HG03066 (cell line): Measurements from ENCODE around the gene ZNF750.

ENCODE experiments used
- ATAC-seq: cut with Tn5 transposase; IDR thresholded peaks from one replicate; pipeline ENCODE4 v1.9.1; 2021; ENCODE audit warnings: low read depth; ENCODE audit not compliant: unreplicated experiment

The ZNF750 gene

DNA sequence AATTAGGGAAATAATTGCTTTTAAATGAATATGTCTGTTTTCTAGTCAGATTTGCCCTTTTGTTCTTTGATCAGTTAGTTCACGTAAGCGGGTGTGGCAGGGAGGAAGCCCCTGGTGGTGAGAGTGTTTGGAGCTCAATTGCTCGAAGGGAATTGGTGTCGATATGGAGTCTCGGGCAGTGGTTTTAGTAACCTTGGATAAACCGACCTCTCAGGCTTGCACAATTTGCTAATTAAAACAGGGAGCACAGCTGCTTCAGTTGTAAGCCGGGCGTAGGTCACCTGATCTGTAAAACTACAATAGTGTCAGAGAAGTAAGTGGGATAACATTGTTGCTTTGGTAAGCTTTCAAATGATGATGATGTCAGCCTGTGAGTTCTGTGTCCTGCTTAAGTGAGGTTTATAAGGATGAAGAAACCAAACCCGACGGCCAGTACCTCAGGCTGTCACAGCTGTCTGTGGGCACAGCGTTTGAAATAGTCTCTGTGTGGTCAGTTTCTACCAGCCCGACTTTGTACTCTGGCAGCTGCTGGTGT is 2.9 kb downstream of the ZNF750 start:
- ATAC-seq: no peak

DNA sequence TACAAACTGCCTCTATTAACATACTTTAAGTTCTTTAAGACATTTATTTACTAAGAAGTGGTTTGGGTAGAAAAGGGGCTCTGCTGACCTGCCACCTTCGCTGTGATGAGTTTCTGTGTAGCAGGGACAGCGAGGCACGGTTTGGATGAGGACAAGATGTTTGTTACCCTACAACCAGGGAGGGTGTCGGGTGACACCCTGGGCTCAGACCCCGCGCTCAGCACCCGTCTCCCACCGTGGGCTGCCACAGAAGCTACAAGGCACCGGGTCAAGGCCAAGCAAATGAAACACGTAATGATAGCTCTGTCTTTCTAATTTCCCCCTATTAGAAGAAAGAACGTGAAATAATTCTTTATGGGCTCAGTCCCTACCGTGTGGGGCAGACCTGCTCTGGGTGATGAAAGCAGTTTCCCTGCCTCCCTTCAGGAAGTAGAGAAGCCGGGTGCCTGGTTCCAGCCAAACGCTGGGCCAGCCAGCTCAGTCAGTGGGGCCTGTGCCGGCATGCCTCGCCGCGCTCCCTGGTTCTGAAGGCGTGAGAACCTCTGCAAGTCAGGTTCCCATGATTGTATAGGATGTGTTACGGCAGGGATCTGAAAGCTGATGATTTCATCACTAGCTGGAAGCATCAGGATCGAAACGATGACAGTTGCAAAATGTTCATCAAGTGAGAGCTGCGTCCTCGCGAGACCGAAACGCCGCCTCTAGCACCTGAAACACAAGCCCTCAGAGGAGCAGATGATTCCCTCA is 3.9 kb downstream of the ZNF750 start:
- ATAC-seq: no peak

DNA sequence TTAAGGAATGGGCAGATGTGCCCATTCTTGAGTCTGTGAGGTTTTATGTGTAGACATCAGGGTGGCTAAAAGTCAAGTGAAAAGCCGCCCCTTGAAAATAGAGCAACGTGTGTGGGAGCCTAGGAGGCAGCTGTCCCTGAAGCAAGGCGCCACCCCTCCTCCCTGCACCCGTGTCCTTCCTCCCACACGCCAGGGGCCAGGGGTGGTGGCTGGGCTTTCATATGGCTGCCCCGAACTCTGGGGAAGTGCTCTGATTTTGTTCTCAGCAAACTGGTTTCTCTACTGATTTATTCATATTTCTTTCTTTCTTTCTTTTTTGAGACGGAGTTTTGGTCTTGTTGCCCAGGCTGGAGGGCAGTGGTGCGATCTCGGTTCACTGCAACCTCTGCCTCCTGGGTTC is 4.7 kb downstream of the ZNF750 start:
- no peak for ATAC-seq

DNA sequence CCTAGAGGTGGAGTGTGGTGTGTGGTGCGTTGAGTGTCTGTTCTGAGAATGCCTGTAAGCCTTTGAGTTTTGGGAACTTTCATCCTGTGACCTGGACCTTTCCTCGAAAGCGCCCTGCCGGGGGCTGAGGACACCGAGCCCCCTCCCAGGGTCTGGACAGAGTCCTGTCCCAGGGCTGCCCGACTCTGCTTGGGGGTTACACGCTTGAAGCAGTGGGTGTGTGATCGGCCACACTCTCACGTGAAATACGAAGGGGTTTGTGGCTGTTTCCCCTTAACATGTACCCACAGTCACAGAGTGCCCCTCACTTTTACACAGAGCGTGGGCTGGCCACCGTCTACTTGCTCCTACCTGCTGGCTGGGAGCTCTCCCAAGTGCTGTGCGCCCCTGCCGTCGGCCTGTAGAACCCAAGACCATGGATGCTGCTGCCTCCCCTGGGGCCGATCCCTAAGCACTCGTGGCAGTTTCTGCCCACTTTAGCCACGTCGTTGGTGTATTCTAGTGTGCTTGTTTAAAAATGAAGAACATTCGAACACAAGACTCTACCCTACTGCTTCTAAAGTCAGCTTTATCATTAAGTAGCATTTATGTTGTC is 6.8 kb downstream of the ZNF750 start:
- no peak for ATAC-seq

DNA sequence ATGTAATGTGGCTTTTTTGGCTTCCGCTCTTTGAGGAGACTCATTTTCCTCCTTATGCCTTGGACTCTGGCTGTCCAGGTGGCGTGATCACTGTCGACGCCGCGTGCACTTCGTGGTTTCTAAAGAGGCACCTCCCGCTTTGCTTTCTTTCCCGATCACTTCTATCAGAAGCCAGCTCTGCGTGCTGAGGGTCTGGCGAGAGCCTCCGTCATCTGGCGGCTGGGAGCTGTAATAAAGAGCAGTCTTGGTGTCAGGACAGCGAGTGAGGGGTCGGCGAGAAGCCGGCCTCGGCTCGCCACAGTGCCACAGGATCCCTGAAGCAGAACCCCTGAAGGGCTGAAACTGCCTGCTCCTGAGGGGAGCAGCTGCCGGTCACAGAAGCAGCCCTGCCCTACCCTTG is 7.4 kb downstream of the ZNF750 start:
- no peak for ATAC-seq

GRCh38 chr17:82831818-82832200 is 8.0 kb downstream of the ZNF750 start:
- ATAC-seq: no peak

- no peak for ATAC-seq
Measured at GRCh38 chr17:82831041-82831817, 8.6 kb downstream of the ZNF750 start.

DNA sequence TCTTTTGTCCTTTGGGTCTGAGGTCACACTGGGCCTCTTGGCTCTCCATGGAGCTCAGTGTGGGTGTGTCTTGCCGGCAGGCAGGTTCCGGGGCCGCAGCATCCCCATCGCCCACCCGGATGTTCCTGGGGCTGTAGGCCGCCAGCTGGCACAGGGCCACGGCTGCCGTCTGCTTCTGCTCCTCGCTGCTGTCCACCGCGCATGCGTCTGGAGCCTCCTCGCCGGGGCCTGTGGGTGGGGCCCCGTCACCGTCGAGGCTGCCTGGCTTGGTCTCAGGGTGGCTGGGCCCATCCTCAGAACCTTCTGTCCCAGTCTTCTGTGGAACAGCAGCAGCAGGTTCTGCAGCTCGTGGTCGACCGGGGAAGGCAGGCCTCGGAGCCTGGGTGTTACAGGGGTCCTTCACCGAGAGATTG is 9.6 kb downstream of the ZNF750 start:
- ATAC-seq: no peak

DNA sequence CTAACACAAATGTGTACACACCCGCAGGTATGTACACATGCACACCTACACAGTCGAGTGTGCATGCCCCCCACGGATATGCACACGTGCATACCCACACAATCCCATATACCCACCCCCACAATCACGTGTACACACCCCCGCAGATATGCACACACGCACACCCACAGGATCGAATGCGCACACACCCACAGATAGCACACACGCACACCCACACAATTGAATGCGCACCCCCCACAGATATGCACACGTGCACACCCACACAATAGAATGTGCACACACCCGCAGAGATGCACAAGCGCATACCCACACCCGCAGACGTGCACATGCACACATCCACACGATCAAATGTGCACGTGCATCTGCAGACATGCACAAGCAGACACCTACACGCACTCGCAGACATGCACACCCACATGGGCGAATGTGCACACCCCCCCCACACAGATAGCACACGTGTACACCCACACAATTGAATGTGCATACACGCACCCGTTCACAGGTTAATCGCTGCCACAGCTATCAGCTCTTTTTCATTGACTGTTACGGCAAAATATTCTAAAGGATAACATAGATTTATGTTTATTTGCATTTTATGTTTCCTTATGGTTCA is 10.8 kb downstream of the ZNF750 start:
- ATAC-seq: no peak

DNA sequence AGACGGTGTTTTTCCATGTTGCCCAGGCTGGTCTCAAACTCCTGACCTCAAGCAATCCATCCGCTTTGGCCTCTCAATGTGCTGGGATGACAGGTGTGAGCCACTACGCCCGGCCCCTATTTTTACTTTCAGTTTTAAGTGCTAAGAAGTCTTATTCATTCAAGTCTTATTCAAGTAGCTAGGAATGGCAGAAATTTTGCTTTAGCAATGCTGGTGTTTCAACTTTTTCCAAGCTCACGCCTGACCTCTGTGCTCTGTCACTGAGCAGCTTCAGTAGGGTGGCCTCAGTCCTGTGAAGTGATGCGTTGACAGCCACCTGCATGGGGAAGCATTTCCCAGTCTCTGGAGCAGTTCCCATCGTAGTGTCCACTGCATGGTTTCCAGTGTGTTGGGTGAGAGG is 12.9 kb downstream of the ZNF750 start:
- no peak for ATAC-seq

- ATAC-seq: no peak
Measured at GRCh38 chr17:82826211-82826610, 13.6 kb downstream of the ZNF750 start.

GRCh38 chr17:82825540-82826124 is 14.2 kb downstream of the ZNF750 start:
- ATAC-seq: no peak

GRCh38 chr17:82823004-82823403 is 16.8 kb downstream of the ZNF750 start:
- ATAC-seq: no peak

DNA sequence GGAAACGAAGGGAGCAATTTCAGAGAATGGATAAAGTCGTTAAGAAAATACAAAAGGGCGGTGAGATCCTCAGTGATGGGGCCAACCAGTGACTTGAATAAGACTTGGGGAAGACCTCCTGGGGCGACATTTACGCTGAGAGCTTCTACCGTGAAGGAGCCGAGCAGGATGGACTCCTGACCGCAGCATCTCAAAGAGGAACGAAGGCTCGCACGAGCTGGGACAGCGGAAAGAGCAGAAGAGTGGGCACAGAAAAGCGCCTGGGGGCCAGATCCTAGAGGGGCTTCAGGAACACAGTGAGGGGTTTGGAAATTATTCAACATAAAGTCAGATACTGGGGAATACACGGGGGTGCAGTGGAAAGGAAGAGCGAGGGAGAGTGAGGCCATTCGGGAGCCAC is 17.5 kb downstream of the ZNF750 start:
- no peak for ATAC-seq

- ATAC-seq: no peak
Measured at GRCh38 chr17:82821554-82821953, 18.3 kb downstream of the ZNF750 start.

DNA sequence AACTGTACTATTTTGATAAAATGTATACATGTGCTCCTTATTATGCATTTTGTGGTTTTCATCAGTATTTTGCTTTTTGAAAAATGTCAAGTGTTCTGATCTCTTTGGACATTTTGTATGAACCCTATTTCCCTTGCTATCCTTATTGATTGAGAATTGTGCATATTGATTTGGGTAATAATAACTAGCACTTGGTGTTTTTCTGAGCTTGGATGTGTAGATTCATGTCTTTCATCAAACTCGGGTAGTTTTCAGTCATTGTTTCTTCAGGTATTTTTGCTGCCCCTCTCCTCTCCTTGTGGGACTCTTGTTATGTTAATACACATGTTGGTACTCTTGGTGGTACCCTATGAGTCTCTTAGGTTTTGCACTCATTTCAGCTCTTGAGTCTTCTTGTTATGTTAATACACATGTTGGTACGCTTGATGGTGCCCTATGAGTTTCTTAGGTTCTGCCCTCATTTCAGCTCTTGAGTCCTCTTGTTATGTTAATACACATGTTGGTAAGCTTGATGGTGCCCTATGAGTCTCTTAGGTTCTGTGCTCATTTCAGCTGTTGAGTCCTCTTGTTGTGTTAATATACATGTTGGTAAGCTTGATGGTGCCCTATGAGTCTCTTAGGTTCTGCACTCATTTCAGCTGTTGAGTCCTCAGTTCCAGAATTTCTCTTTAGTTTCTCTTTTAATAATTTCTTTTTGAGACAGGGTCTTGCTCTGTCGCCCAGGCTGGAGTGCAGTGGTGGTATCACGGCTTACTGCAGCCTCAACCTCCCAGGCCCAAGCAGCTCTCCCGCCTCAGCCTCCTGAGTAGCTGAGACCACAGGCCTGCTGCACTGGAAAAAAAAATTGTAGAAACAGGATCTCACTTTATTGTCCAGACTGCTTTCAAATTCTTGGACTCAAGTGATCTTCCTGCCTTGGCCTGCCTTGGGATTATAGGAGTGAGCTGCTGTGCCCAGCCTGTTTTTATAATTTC is 19.3 kb downstream of the ZNF750 start:
- no peak for ATAC-seq

DNA sequence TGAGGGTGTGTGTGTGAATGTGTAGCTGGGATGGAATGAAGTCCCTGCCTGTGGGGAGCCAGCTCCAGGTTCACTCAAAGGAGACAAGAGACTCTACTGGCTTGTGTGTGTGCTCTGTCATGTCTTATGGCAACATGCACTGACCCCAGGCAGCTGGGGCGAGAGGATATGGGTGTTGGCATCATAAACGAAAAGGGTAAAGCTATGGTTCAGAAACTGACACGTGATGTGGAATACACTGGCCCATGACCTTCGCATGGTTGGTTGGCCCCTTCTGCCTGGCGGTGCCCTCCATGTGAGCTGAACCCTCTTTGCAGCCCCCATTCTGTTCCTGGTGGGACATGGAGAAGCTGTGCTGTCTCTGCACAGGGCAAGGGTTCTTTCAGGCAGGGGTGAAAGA is 21.9 kb downstream of the ZNF750 start:
- no peak for ATAC-seq

DNA sequence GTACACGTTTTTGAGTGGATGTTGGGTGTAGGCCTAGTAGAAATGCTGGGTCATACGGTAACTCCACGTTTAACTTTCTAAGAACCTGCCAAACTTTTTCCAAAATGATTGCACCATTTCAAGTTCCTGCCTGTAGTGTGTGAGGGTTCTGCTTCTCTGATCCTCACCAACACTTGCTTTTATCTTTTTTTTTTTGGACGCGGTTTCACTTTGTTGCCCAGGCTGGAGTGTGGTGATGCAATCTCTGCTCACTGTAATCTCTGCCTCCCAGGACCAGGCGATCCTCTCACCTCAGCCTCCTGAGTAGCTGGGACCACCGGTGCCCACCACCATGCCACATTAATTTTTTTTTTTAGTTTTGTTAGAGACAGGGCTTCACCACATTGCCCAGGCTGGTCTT is 23.5 kb downstream of the ZNF750 start:
- no peak for ATAC-seq

GRCh38 chr17:82815790-82816305 is 24.0 kb downstream of the ZNF750 start:
- no peak for ATAC-seq
